Neural progenitor cell (in vitro differentiated cells): ENCODE data around the gene UROS. TPM values are rescaled to one million over a fixed set of nuclear protein-coding genes. Genes with fewer than 3 reads are reported as not detected.

Source experiments
- DNase-seq: peaks from one replicate; pipeline ENCODE4 v3.0.0-alpha.2; 2016; ENCODE audit warnings: low spot score
- H2AFZ ChIP-seq: fragments of 200-600 bp; sonication (generic); replicated peaks from 2 replicates; pipeline ENCODE4 v1.6.1; 2016; ENCODE audit warnings: antibody characterized with exemption
- H3F3A ChIP-seq: fragments of 200-600 bp; sonication (generic); 2 replicates; pipeline ENCODE4 v1.6.1; 2016; ENCODE audit warnings: antibody characterized with exemption, low read depth
- H3K27ac ChIP-seq: fragments of 200-600 bp; sonication (generic); 2 replicates; pipeline ENCODE4 v1.5.1; 2016; ENCODE audit warnings: mild to moderate bottlenecking
- H3K27me3 ChIP-seq: fragments of 200-600 bp; sonication (generic); 2 replicates; pipeline ENCODE4 v1.6.1; 2016; ENCODE audit warnings: mild to moderate bottlenecking, moderate library complexity
- H3K36me3 ChIP-seq: fragments of 200-600 bp; sonication (generic); 2 replicates; pipeline ENCODE4 v1.5.1; 2016
- H3K4me1 ChIP-seq: fragments of 200-600 bp; sonication (generic); 2 replicates; pipeline ENCODE4 v1.6.1; 2016; ENCODE audit warnings: mixed run types
- H3K4me2 ChIP-seq: fragments of 200-600 bp; sonication (generic); 2 replicates; pipeline ENCODE4 v1.6.1; 2016
- H3K4me3 ChIP-seq: fragments of 200-600 bp; sonication (generic); 2 replicates; pipeline ENCODE4 v1.5.1; 2016
- H3K79me2 ChIP-seq: fragments of 200-600 bp; sonication (generic); 2 replicates; pipeline ENCODE4 v1.6.1; 2016; ENCODE audit warnings: low read depth
- H3K9ac ChIP-seq: fragments of 200-600 bp; sonication (generic); 2 replicates; pipeline ENCODE4 v1.6.1; 2016
- H3K9me3 ChIP-seq: fragments of 200-600 bp; sonication (generic); 2 replicates; pipeline ENCODE4 v1.5.1; 2016; ENCODE audit warnings: low read depth
- H4K20me1 ChIP-seq: fragments of 200-600 bp; sonication (generic); 2 replicates; pipeline ENCODE4 v1.6.1; 2016; ENCODE audit warnings: low read depth
- H3K27ac Mint-ChIP-seq: 3 replicates; pipeline ENCODE4 v1.8.0; 2021; ENCODE audit warnings: mixed read lengths
- H3K27me3 Mint-ChIP-seq: 2 replicates; pipeline ENCODE4 v1.8.0; 2022; ENCODE audit warnings: low read depth, mild to moderate bottlenecking, inconsistent platforms, moderate library complexity, mixed read lengths; ENCODE audit not compliant: insufficient read depth
- H3K36me3 Mint-ChIP-seq: 3 replicates; pipeline ENCODE4 v1.8.0; 2021; ENCODE audit warnings: mixed read lengths
- H3K4me1 Mint-ChIP-seq: 3 replicates; pipeline ENCODE4 v1.8.0; 2021; ENCODE audit warnings: mixed read lengths
- H3K4me3 Mint-ChIP-seq: 3 replicates; pipeline ENCODE4 v1.8.0; 2021; ENCODE audit warnings: mild to moderate bottlenecking, moderate library complexity, mixed read lengths
- H3K9me3 Mint-ChIP-seq: 3 replicates; pipeline ENCODE4 v1.8.0; 2020; ENCODE audit warnings: mixed read lengths
- CTCF ChIP-seq: fragments of 200-600 bp; sonication (generic); IDR thresholded peaks from 2 replicates; pipeline ENCODE4 v1.5.1; 2017; ENCODE audit warnings: antibody characterized with exemption, mild to moderate bottlenecking
- EZH2 ChIP-seq: fragments of 200-600 bp; sonication (generic); IDR thresholded peaks from 2 replicates; pipeline ENCODE4 v1.6.1; 2017; ENCODE audit warnings: antibody characterized with exemption, mild to moderate bottlenecking, moderate library complexity
- EZH2phosphoT487 ChIP-seq: fragments of 200-600 bp; sonication (generic); IDR thresholded peaks from 2 replicates; pipeline ENCODE4 v1.6.1; 2017; ENCODE audit warnings: antibody characterized with exemption
- total RNA-seq: library from RNA; depleted of rRNA; stranded (reverse); fragments of >200 nt; gene quantifications from 2 replicates; pipeline ENCODE4 v1.2.3, GENCODE V29; 2015; ENCODE audit warnings: low replicate concordance

The UROS gene
- total RNA-seq, 1 donor from 2014 or later = 82.2 TPM

- Histone ChIP-seq H3K79me2 (no peaks in the 10 kb centered on the region), H3K4me3 (no peak overlapping the region), H3K9me3 (no peaks in the 10 kb centered on the region), H3K4me2 (no peak overlapping the region), H3K36me3 (no peaks in the 10 kb centered on the region), H3K9ac (no peak overlapping the region), H3F3A (no peaks in the 10 kb centered on the region), H3K4me1 (no peaks in the 10 kb centered on the region), H3K27me3 (no peaks in the 10 kb centered on the region), H4K20me1 (no peaks in the 10 kb centered on the region), H3K27ac (no peak overlapping the region), H2AFZ (no peak overlapping the region)
- Mint-ChIP-seq H3K27ac (no peak overlapping the region), H3K4me3 (no peak overlapping the region), H3K36me3 (peaks cover 27% of the 10 kb centered on the region), H3K9me3 (no peaks in the 10 kb centered on the region), H3K4me1 (no peaks in the 10 kb centered on the region), H3K27me3 (peaks cover 2% of the 10 kb centered on the region)
- DNase-seq = no peak
- no peak for TF ChIP-seq CTCF
- TF ChIP-seq EZH2 = no peak
- no peak for TF ChIP-seq EZH2phosphoT487
Observed at GRCh38 chr10:125846894-125847293, 23.8 kb upstream of the UROS start.

GRCh38 chr10:125845617-125846016, 22.6 kb upstream of the UROS start:
- Mint-ChIP-seq H3K4me1 (no peaks in the 10 kb centered on the region), H3K27ac (no peak overlapping the region), H3K36me3 (peaks cover 25% of the 10 kb centered on the region), H3K4me3 (no peak overlapping the region), H3K9me3 (no peaks in the 10 kb centered on the region), H3K27me3 (peaks cover 2% of the 10 kb centered on the region)
- H3K27me3 ChIP-seq = no peaks in the 10 kb centered on the region
- no peaks in the 10 kb centered on the region for H4K20me1 ChIP-seq
- no peak overlapping the region for H3K4me3 ChIP-seq
- no peaks in the 10 kb centered on the region for H3K79me2 ChIP-seq
- no peaks in the 10 kb centered on the region for H3K9me3 ChIP-seq
- H3K4me2 ChIP-seq = no peak overlapping the region
- no peaks in the 10 kb centered on the region for H3K4me1 ChIP-seq
- peaks cover 3% of the 10 kb centered on the region for H3K36me3 ChIP-seq
- no peak for TF ChIP-seq EZH2
- TF ChIP-seq EZH2phosphoT487 = no peak
- TF ChIP-seq CTCF = no peak
- no peaks in the 10 kb centered on the region for H3F3A ChIP-seq
- no peak overlapping the region for H3K9ac ChIP-seq
- H2AFZ ChIP-seq = no peak overlapping the region
- no peak for DNase-seq
- H3K27ac ChIP-seq = no peak overlapping the region

- TF ChIP-seq CTCF (no peak), EZH2phosphoT487 (no peak), EZH2 (no peak)
Observed at GRCh38 chr10:125844751-125845221, 21.7 kb upstream of the UROS start.

More at GRCh38 chr10:125844751-125845221, 21.7 kb upstream of the UROS start:
- Histone ChIP-seq H3K36me3 (peaks cover 3% of the 10 kb centered on the region), H3K9ac (no peak overlapping the region), H4K20me1 (no peaks in the 10 kb centered on the region), H2AFZ (no peak overlapping the region), H3K9me3 (no peaks in the 10 kb centered on the region), H3K27ac (no peak overlapping the region), H3K27me3 (no peaks in the 10 kb centered on the region), H3K4me3 (no peak overlapping the region), H3K79me2 (no peaks in the 10 kb centered on the region), H3K4me1 (no peaks in the 10 kb centered on the region), H3K4me2 (no peak overlapping the region), H3F3A (no peaks in the 10 kb centered on the region)
- H3K27ac Mint-ChIP-seq = no peak overlapping the region
- peaks cover 2% of the 10 kb centered on the region for H3K27me3 Mint-ChIP-seq
- no peak overlapping the region for H3K4me3 Mint-ChIP-seq
- H3K9me3 Mint-ChIP-seq = no peaks in the 10 kb centered on the region
- no peaks in the 10 kb centered on the region for H3K4me1 Mint-ChIP-seq
- no peak for DNase-seq
- H3K36me3 Mint-ChIP-seq = peaks cover 29% of the 10 kb centered on the region
